Smooth muscle cell of the brain vasculature (primary cell): ENCODE measurements around the gene TMEM270.
"Not testable (repeated sequence)": the region's sequence is repeated elsewhere in the genome, so short reads cannot be mapped to it uniquely, and the experiment has no call there.

Experiments used
- DNase-seq: peaks from one replicate; pipeline ENCODE4 v3.0.0-alpha.2; 2012; ENCODE audit warnings: low read depth, low spot score

Gene TMEM270

GRCh38 chr7:73860859-73861258, at the start of gene TMEM270:
TMEM270 (plus strand) TSS chr7:73861159; CDS start chr7:73861195, 36 bp downstream.
- DNase-seq = no peak

- no peak for DNase-seq
Observed at GRCh38 chr7:73811760-73812168, 49.2 kb upstream of the TMEM270 start.

- no peak for DNase-seq
Observed at GRCh38 chr7:73812996-73813395, 48.0 kb upstream of the TMEM270 start.

GRCh38 chr7:73815436-73815835, 45.5 kb upstream of the TMEM270 start:
- DNase-seq = no peak

- DNase-seq = no peak
Observed at GRCh38 chr7:73817121-73817520, 43.8 kb upstream of the TMEM270 start.

- DNase-seq = no peak
Observed at GRCh38 chr7:73820013-73820412, 40.9 kb upstream of the TMEM270 start.

- DNase-seq = not testable (repeated sequence)
Observed at GRCh38 chr7:73821597-73822285, 39.2 kb upstream of the TMEM270 start.

GRCh38 chr7:73822319-73823173, 38.4 kb upstream of the TMEM270 start:
- DNase-seq = no peak

- DNase-seq = no peak
Observed at GRCh38 chr7:73823257-73823656, 37.7 kb upstream of the TMEM270 start.

- DNase-seq = no peak
Observed at GRCh38 chr7:73823873-73824592, 36.9 kb upstream of the TMEM270 start.

GRCh38 chr7:73824986-73825385, 36.0 kb upstream of the TMEM270 start:
- no peak for DNase-seq

- no peak for DNase-seq
Observed at GRCh38 chr7:73827567-73828106, 33.3 kb upstream of the TMEM270 start.

GRCh38 chr7:73828107-73828803, 32.7 kb upstream of the TMEM270 start:
- no peak for DNase-seq

- DNase-seq = no peak
Observed at GRCh38 chr7:73828972-73829371, 32.0 kb upstream of the TMEM270 start.

GRCh38 chr7:73829505-73829904, 31.5 kb upstream of the TMEM270 start:
- no peak for DNase-seq

GRCh38 chr7:73829921-73830680, 30.9 kb upstream of the TMEM270 start:
- no peak for DNase-seq

GRCh38 chr7:73830681-73831583, 30.0 kb upstream of the TMEM270 start, which contains the start of gene CLDN4:
CLDN4 (plus strand) TSS chr7:73830996; CDS start chr7:73831202, 206 bp downstream.
- DNase-seq = no peak

- DNase-seq = no peak
Observed at GRCh38 chr7:73831584-73831833, 29.4 kb upstream of the TMEM270 start.

- DNase-seq = no peak
Observed at GRCh38 chr7:73831834-73832651, 28.9 kb upstream of the TMEM270 start.
